ENCODE results near the gene TIMP4. TPM values are rescaled to one million over a fixed set of nuclear protein-coding genes. Genes with fewer than 3 reads are reported as not detected.
A peak's percentile ranks its signal among the peaks of the same experiment; 100 is the strongest.

Gene TIMP4
- polyA plus RNA-seq, 12 donors: 1.0 to 3.3 (median 1.8) TPM; not detected in 2

GRCh38 chr3:12186515-12187286 lies 28.0 kb upstream of the TIMP4 start:
- no peak for DNase-seq

- no peak for DNase-seq
Measured at GRCh38 chr3:12186046-12186445, 27.3 kb upstream of the TIMP4 start.

- no peak for DNase-seq
Measured at GRCh38 chr3:12185172-12185710, 26.5 kb upstream of the TIMP4 start.

- DNase-seq: no peak
Measured at GRCh38 chr3:12184541-12184940, 25.8 kb upstream of the TIMP4 start.

- no peak for DNase-seq
Measured at GRCh38 chr3:12182687-12183441, 24.2 kb upstream of the TIMP4 start.

- no peak for DNase-seq
Measured at GRCh38 chr3:12181806-12182205, 23.1 kb upstream of the TIMP4 start.

- DNase-seq: no peak
Measured at GRCh38 chr3:12181301-12181700, 22.6 kb upstream of the TIMP4 start.

GRCh38 chr3:12180631-12181030 lies 21.9 kb upstream of the TIMP4 start:
- no peak for DNase-seq

- no peak for DNase-seq
Measured at GRCh38 chr3:12180218-12180617, 21.5 kb upstream of the TIMP4 start.

GRCh38 chr3:12179441-12179840 lies 20.7 kb upstream of the TIMP4 start:
- DNase-seq: no peak

- peak; percentile 9 for DNase-seq
Measured at GRCh38 chr3:12178091-12178820, 19.5 kb upstream of the TIMP4 start.

GRCh38 chr3:12177126-12177525 lies 18.4 kb upstream of the TIMP4 start:
- DNase-seq: no peak

- peak; percentile 58 for DNase-seq
Measured at GRCh38 chr3:12175844-12176453, 17.2 kb upstream of the TIMP4 start.

GRCh38 chr3:12175137-12175593 lies 16.5 kb upstream of the TIMP4 start:
- DNase-seq: no peak

GRCh38 chr3:12170207-12170606 lies 11.5 kb upstream of the TIMP4 start:
- DNase-seq: no peak

- DNase-seq: no peak
Measured at GRCh38 chr3:12165909-12166308, 7.2 kb upstream of the TIMP4 start.

- no peak for DNase-seq
Measured at GRCh38 chr3:12159227-12159601, 502 bp upstream of the TIMP4 start.

- no peak for DNase-seq
Measured at GRCh38 chr3:12157026-12157425, 1.7 kb downstream of the TIMP4 start.

- DNase-seq: no peak
Measured at GRCh38 chr3:12155828-12156227, 2.9 kb downstream of the TIMP4 start.

GRCh38 chr3:12155264-12155663 lies 3.4 kb downstream of the TIMP4 start:
- DNase-seq: no peak

- no peak for DNase-seq
Measured at GRCh38 chr3:12154151-12154550, 4.6 kb downstream of the TIMP4 start.

- no peak for DNase-seq
Measured at GRCh38 chr3:12150112-12150511, 8.6 kb downstream of the TIMP4 start.

All from muscle of arm (tissue), 12 donors.